Measurements from ENCODE around the gene DST. TPM values are rescaled to one million over a fixed set of nuclear protein-coding genes. Genes with fewer than 3 reads are reported as not detected.
"Not testable (repeated sequence)": the region's sequence is repeated elsewhere in the genome, so short reads cannot be mapped to it uniquely, and the experiment has no call there.

DST gene
- total RNA-seq, 2 donors from 2014 or later = 443 to 489 TPM

GRCh38 chr6:56570413-56571359, 72.0 kb downstream of the DST start:
- Histone ChIP-seq H3K27ac (no peak overlapping the region), H3K4me1 (ENCODE audit: control insufficient read depth in 1 of 2, low read depth in 2 of 2) (peaks cover 0 to 5% of the 10 kb centered on the region in 2 donors), H3K27me3 (replicated peaks; ENCODE audit: insufficient read depth) (no peaks in the 10 kb centered on the region), H3K4me3 (no peak overlapping the region), H3K36me3 (peaks cover 8% of the 10 kb centered on the region), H3K9me3 (no peaks in the 10 kb centered on the region)
- no peak for DNase-seq (ENCODE audit: low spot score)
- TF ChIP-seq CTCF (IDR thresholded peaks at IDR 0.05) = peak; percentile 62
- no peak for ATAC-seq (ENCODE audit: insufficient number of reproducible peaks, low FRiP score, low read depth)

- ATAC-seq (ENCODE audit: insufficient number of reproducible peaks, low FRiP score, low read depth) (no peak), DNase-seq (ENCODE audit: low spot score) (no peak)
- Histone ChIP-seq H3K9me3 (no peaks in the 10 kb centered on the region), H3K27me3 (replicated peaks; ENCODE audit: insufficient read depth) (no peaks in the 10 kb centered on the region), H3K4me1 (ENCODE audit: control insufficient read depth in 1 of 2, low read depth in 2 of 2) (no peaks in the 10 kb centered on the region), H3K36me3 (peaks cover 8% of the 10 kb centered on the region), H3K27ac (no peak overlapping the region), H3K4me3 (no peak overlapping the region)
- TF ChIP-seq CTCF (IDR thresholded peaks at IDR 0.05) = no peak
Measured at GRCh38 chr6:56567501-56567900, 75.2 kb downstream of the DST start.

GRCh38 chr6:56562730-56563129, 80.0 kb downstream of the DST start:
- not testable (repeated sequence) for H3K36me3 ChIP-seq; H3K9me3 ChIP-seq; ATAC-seq (ENCODE audit: insufficient number of reproducible peaks, low FRiP score, low read depth); H3K4me1 ChIP-seq (ENCODE audit: control insufficient read depth in 1 of 2, low read depth in 2 of 2); H3K4me3 ChIP-seq; H3K27ac ChIP-seq; H3K27me3 ChIP-seq (replicated peaks; ENCODE audit: insufficient read depth); DNase-seq (ENCODE audit: low spot score)

GRCh38 chr6:56556751-56557540, 85.7 kb downstream of the DST start:
- Histone ChIP-seq H3K27me3 (replicated peaks; ENCODE audit: insufficient read depth) (no peaks in the 10 kb centered on the region), H3K4me3 (no peak overlapping the region), H3K27ac (no peak overlapping the region), H3K36me3 (peaks cover 7% of the 10 kb centered on the region), H3K9me3 (no peaks in the 10 kb centered on the region), H3K4me1 (ENCODE audit: control insufficient read depth in 1 of 2, low read depth in 2 of 2) (peaks cover 13 to 25% of the 10 kb centered on the region in 2 donors)
- DNase-seq (ENCODE audit: low spot score) (no peak), ATAC-seq (ENCODE audit: insufficient number of reproducible peaks, low FRiP score, low read depth) (no peak)
- no peak for TF ChIP-seq CTCF (IDR thresholded peaks at IDR 0.05)

- peak overlapping the region; percentile 9 to 43 for H3K27ac ChIP-seq
Measured at GRCh38 chr6:56555438-56555872, 87.2 kb downstream of the DST start.

More at GRCh38 chr6:56555438-56555872, 87.2 kb downstream of the DST start:
- Histone ChIP-seq H3K4me1 (ENCODE audit: control insufficient read depth in 1 of 2, low read depth in 2 of 2) (peaks cover 20 to 38% of the 10 kb centered on the region in 2 donors), H3K4me3 (no peak overlapping the region), H3K9me3 (no peaks in the 10 kb centered on the region), H3K27me3 (replicated peaks; ENCODE audit: insufficient read depth) (no peaks in the 10 kb centered on the region), H3K36me3 (peaks cover 7% of the 10 kb centered on the region)
- DNase-seq (ENCODE audit: low spot score) (no peak), ATAC-seq (ENCODE audit: insufficient number of reproducible peaks, low FRiP score, low read depth) (no peak)
- no peak for TF ChIP-seq CTCF (IDR thresholded peaks at IDR 0.05)

Data from thoracic aorta (tissue), 2 donors.